ENCODE measurements around the gene LCN15. TPM values are rescaled to one million over a fixed set of nuclear protein-coding genes. Genes with fewer than 3 reads are reported as not detected.

LCN15 gene
- total RNA-seq, 2 experiments from 2014 or later = not detected

GRCh38 chr9:136760424-136760823 lies 3.9 kb downstream of the LCN15 start:
- Histone ChIP-seq H3K9me3 (ENCODE audit: low read length) (no peaks in the 10 kb centered on the region), H3K27ac (ENCODE audit: low read depth, low read length, poor library complexity, severe bottlenecking) (no peak overlapping the region), H3K79me2 (ENCODE audit: insufficient read depth, low read depth, low read length) (no peaks in the 10 kb centered on the region), H3K9me2 (ENCODE audit: insufficient read depth, low read length) (no peaks in the 10 kb centered on the region), H2AFZ (ENCODE audit: low read length) (no peak overlapping the region), H3K4me3 (ENCODE audit: low read depth, low read length, poor library complexity, severe bottlenecking) (no peak overlapping the region), H4K20me1 (ENCODE audit: insufficient read depth, low read length) (no peaks in the 10 kb centered on the region), H3K36me3 (ENCODE audit: insufficient read depth, low read length) (no peaks in the 10 kb centered on the region), H3K4me2 (ENCODE audit: low read length) (no peak overlapping the region), H3K4me1 (ENCODE audit: insufficient read depth, low read length, poor library complexity, severe bottlenecking) (no peaks in the 10 kb centered on the region)
- intact Hi-C loops (cut with micrococcal nuclease; ENCODE audit: unreplicated experiment) = no loop called here
- BruUV-seq (replicated peaks) = no TSS peak
- POLR2A ChIA-PET = no interaction called here
- CTCF ChIA-PET (ENCODE audit: unreplicated experiment) = no interaction called here
- no peak for DNase-seq (ENCODE audit: low spot score)
- TF ChIP-seq CTCF (conservative IDR thresholded peaks at IDR 0.05; ENCODE audit: low read length) (no peak), EZH2phosphoT487 (IDR thresholded peaks at IDR 0.05; ENCODE audit: borderline replicate concordance, low read depth, low read length) (no peak)

- Histone ChIP-seq H3K36me3 (ENCODE audit: insufficient read depth, low read length) (no peaks in the 10 kb centered on the region), H4K20me1 (ENCODE audit: insufficient read depth, low read length) (no peaks in the 10 kb centered on the region), H3K4me3 (ENCODE audit: low read depth, low read length, poor library complexity, severe bottlenecking) (no peak overlapping the region), H3K9me2 (ENCODE audit: insufficient read depth, low read length) (no peaks in the 10 kb centered on the region), H3K4me1 (ENCODE audit: insufficient read depth, low read length, poor library complexity, severe bottlenecking) (no peaks in the 10 kb centered on the region), H3K79me2 (ENCODE audit: insufficient read depth, low read depth, low read length) (no peaks in the 10 kb centered on the region), H2AFZ (ENCODE audit: low read length) (no peak overlapping the region), H3K9me3 (ENCODE audit: low read length) (no peaks in the 10 kb centered on the region), H3K27ac (ENCODE audit: low read depth, low read length, poor library complexity, severe bottlenecking) (no peak overlapping the region), H3K4me2 (ENCODE audit: low read length) (no peak overlapping the region)
- TF ChIP-seq CTCF (conservative IDR thresholded peaks at IDR 0.05; ENCODE audit: low read length) = no peak
- TF ChIP-seq EZH2phosphoT487 (IDR thresholded peaks at IDR 0.05; ENCODE audit: borderline replicate concordance, low read depth, low read length) = no peak
- no peak for DNase-seq (ENCODE audit: low spot score)
- ChIA-PET CTCF (ENCODE audit: unreplicated experiment) (no interaction called here), POLR2A (no interaction called here)
- intact Hi-C loops (cut with micrococcal nuclease; ENCODE audit: unreplicated experiment) = no loop called here
- no TSS peak for BruUV-seq (replicated peaks)
Observed at GRCh38 chr9:136759436-136760325, 4.6 kb downstream of the LCN15 start.

GRCh38 chr9:136759001-136759400 lies 5.3 kb downstream of the LCN15 start:
- TF ChIP-seq EZH2phosphoT487 (IDR thresholded peaks at IDR 0.05; ENCODE audit: borderline replicate concordance, low read depth, low read length) = no peak
- no peak for TF ChIP-seq CTCF (conservative IDR thresholded peaks at IDR 0.05; ENCODE audit: low read length)

More at GRCh38 chr9:136759001-136759400, 5.3 kb downstream of the LCN15 start:
- CTCF ChIA-PET (ENCODE audit: unreplicated experiment) = no interaction called here
- Histone ChIP-seq H3K9me2 (ENCODE audit: insufficient read depth, low read length) (no peaks in the 10 kb centered on the region), H3K79me2 (ENCODE audit: insufficient read depth, low read depth, low read length) (no peaks in the 10 kb centered on the region), H3K4me2 (ENCODE audit: low read length) (no peak overlapping the region), H3K4me1 (ENCODE audit: insufficient read depth, low read length, poor library complexity, severe bottlenecking) (no peaks in the 10 kb centered on the region), H3K9me3 (ENCODE audit: low read length) (no peaks in the 10 kb centered on the region), H2AFZ (ENCODE audit: low read length) (no peak overlapping the region), H3K4me3 (ENCODE audit: low read depth, low read length, poor library complexity, severe bottlenecking) (no peak overlapping the region), H3K27ac (ENCODE audit: low read depth, low read length, poor library complexity, severe bottlenecking) (no peak overlapping the region), H3K36me3 (ENCODE audit: insufficient read depth, low read length) (no peaks in the 10 kb centered on the region), H4K20me1 (ENCODE audit: insufficient read depth, low read length) (no peaks in the 10 kb centered on the region)
- DNase-seq (ENCODE audit: low spot score) = no peak
- no TSS peak for BruUV-seq (replicated peaks)
- intact Hi-C loops (cut with micrococcal nuclease; ENCODE audit: unreplicated experiment) = no loop called here
- POLR2A ChIA-PET = no interaction called here

Measured in OCI-LY7 (cell line).